Left renal cortex interstitium (tissue), 4 donors: ENCODE results near the gene ICAM3. TPM values are rescaled to one million over a fixed set of nuclear protein-coding genes. Genes with fewer than 3 reads are reported as not detected.

Experiments
- DNase-seq, 4 donors: peaks; one replicate each; pipeline ENCODE4 v3.0.0-alpha.2; 2013; ENCODE audit warnings: low read depth in 4 of 4, low spot score in 2 of 4, missing footprints in 1 of 4
- polyA plus RNA-seq, 4 donors: library from polyadenylated mRNA; unstranded; fragments of 120-200 nt; gene quantifications; one replicate each; pipeline ENCODE4 v1.2.1, GENCODE V29; 2013; ENCODE audit not compliant: insufficient read length in 4 of 4

The ICAM3 gene
- polyA plus RNA-seq, 4 donors, result 8.4 to 11.5 (median 10.4) TPM

DNA sequence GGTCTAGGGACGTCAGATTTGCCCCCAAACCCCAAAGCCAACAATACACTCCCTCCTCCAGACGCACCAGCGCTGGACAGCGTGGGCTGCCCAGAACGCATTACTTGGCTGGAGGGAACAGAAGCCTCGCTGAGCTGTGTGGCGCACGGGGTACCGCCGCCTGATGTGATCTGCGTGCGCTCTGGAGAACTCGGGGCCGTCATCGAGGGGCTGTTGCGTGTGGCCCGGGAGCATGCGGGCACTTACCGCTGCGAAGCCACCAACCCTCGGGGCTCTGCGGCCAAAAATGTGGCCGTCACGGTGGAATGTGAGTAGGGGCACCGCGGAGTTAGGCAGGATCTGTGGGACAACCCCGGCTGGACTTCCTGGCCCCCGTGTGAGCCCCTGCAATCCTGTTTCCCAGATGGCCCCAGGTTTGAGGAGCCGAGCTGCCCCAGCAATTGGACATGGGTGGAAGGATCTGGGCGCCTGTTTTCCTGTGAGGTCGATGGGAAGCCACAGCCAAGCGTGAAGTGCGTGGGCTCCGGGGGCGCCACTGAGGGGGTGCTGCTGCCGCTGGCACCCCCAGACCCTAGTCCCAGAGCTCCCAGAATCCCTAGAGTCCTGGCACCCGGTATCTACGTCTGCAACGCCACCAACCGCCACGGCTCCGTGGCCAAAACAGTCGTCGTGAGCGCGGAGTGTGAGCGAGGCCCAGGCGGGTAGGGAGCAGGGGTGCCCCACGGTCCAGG is 45.6 kb downstream of the ICAM3 start:
- DNase-seq, result no peak

DNA sequence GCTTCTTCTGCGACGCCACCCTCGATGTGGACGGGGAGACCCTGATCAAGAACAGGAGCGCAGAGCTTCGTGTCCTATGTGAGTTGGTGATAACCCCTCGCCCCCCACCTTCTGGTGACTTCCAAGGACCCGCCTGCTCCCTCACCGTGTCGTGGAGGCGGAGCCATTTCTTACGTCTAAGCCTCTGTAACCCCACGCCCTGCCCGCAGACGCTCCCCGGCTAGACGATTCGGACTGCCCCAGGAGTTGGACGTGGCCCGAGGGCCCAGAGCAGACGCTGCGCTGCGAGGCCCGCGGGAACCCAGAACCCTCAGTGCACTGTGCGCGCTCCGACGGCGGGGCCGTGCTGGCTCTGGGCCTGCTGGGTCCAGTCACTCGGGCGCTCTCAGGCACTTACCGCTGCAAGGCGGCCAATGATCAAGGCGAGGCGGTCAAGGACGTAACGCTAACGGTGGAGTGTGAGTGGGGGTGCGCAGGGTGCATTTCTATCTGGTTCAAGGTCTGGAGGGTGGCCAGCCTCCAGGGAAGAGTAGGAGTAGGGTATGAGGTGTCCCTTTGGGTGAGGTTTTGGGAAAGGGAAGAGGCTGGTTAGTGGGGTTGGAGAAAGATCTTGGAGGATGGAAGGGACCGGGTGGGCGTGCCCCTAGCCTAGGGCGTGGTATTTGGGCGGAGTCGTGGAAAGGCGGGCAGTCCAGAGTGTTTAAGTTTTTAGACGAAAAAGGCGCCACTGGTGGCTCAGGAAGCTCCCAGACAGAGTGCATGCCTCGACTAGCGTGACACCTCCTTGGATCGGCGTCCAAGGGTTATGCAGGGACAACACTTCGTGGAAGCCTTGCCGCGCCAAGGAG is 46.4 kb downstream of the ICAM3 start:
- DNase-seq, result no peak

DNA sequence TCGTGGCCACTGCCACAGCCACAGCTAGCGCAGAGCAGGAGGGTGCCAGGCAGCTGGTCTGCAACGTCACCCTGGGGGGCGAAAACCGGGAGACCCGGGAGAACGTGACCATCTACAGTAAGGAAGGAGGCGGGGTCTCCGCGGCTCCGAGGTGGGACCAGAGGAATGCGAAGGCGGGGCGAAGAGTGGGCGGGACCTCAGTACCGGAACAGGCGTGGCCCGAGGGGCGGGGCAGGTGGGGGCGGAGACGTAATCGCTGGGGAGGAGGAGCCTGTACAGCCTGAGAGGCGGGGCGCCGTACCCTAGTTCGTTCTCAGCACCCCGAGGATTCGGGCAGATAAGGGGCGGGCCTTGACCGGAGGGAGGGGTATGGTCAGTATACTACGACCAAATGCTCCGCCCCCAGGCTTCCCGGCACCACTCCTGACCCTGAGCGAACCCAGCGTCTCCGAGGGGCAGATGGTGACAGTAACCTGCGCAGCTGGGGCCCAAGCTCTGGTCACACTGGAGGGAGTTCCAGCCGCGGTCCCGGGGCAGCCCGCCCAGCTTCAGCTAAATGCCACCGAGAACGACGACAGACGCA is 47.1 kb downstream of the ICAM3 start:
- DNase-seq, result no peak

GRCh38 chr19:10291554-10292205 is 47.7 kb downstream of the ICAM3 start:
- DNase-seq, result no peak

DNA sequence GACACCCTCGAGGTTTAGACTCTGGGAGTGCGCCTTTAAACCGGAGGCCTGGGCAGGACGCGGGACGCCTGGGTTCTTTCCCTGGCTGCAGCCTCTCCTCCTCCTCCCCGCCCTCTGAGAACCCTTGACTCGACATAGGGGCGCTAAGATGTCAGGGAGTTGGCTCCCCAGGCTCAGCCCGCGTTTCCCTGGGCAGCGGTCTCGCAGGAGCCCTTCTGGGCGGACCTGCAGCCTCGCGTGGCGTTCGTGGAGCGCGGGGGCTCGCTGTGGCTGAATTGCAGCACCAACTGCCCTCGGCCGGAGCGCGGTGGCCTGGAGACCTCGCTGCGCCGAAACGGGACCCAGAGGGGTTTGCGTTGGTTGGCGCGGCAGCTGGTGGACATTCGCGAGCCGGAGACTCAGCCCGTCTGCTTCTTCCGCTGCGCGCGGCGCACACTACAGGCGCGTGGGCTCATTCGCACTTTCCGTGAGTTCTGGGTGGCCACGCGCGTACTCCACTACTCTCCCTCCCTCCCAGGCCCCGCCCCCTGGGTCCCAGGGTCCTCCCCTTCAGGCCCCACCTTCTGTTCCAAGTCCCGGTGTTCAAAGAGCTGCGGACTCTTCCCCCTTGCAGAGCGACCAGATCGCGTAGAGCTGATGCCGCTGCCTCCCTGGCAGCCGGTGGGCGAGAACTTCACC is 48.4 kb downstream of the ICAM3 start:
- DNase-seq, result no peak

- DNase-seq, result no peak
Observed at GRCh38 chr19:10290357-10290875, 49.0 kb downstream of the ICAM3 start.

DNA sequence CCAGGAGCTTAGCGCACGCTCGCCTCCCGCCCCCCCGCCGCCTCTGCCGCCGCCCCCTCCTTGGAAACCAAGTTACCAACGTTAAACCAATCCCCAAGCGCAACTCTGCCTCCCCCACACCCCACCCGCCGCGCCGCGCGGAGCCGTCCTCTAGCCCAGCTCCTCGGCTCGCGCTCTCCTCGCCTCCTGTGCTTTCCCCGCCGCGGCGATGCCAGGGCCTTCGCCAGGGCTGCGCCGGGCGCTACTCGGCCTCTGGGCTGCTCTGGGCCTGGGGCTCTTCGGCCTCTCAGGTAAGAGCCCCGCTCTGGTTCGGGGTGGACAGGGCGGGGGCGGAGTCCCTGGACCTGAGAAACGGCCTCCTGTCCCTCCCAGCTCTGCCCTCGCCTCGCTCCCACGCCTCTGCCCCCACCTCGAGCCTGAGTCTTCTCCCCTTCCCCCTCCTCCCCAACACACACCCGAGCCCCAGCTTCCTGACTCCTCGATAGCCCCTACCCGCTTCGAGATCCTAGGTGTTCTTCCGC is 49.5 kb downstream of the ICAM3 start, which contains the start of gene ICAM5:
ICAM5 (plus strand) TSS at position 117 of the 521 bp plus-strand sequence; CDS start at position 209, 92 bp downstream.
- DNase-seq, result no peak

GRCh38 chr19:10289167-10289835 is 50.1 kb downstream of the ICAM3 start:
- DNase-seq, result no peak

DNA sequence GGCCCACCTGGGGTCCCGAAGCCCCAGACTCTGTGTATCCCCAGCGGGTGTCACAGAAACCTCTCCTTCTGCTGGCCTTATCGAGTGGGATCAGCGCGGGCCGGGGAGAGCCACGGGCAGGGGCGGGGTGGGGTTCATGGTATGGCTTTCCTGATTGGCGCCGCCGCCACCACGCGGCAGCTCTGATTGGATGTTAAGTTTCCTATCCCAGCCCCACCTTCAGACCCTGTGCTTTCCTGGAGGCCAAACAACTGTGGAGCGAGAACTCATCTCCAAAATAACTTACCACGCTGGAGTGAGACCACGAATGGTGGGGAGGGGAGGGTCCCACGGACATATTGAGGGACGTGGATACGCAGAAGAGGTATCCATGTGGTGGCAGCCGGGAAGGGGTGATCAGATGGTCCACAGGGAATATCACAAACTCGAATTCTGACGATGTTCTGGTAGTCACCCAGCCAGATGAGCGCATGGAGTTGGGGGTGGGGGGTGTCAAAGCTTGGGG is 50.7 kb downstream of the ICAM3 start:
- DNase-seq, result no peak

GRCh38 chr19:10286803-10287737 is 52.4 kb downstream of the ICAM3 start, which contains the start of gene ICAM4:
ICAM4 (plus strand) TSS chr19:10286955; CDS start chr19:10287013, 58 bp downstream.
- DNase-seq, result peak; percentile 53 to 76 (median 64)

- DNase-seq, result no peak
Observed at GRCh38 chr19:10285393-10285792, 54.0 kb downstream of the ICAM3 start.

GRCh38 chr19:10284960-10285278 is 54.5 kb downstream of the ICAM3 start:
- DNase-seq, result no peak

- no peak for DNase-seq
Observed at GRCh38 chr19:10284065-10284959, 55.1 kb downstream of the ICAM3 start.
